Central memory CD8-positive, alpha-beta T cell (primary cell): Measurements from ENCODE around the gene PARD3.

Source experiments
- ATAC-seq: fragments of 150-1000 bp; cut with Tn5 transposase; replicated peaks from 2 replicates; pipeline ENCODE4 v1.10.0; 2022; ENCODE audit warnings: mild to moderate bottlenecking, moderate FRiP score, moderate number of reproducible peaks; ENCODE audit not compliant: poor library complexity, severe bottlenecking; ENCODE audit errors: extremely low read depth
- DNase-seq, 2 donors: peaks; one replicate each; pipeline ENCODE4 v3.0.0; 2021; ENCODE audit warnings: low spot score in 2 of 2
- H3K27ac Mint-ChIP-seq: one replicate; pipeline ENCODE4 v1.8.0; 2022; ENCODE audit warnings: low read depth, mild to moderate bottlenecking, moderate library complexity, mixed read lengths
- H3K27me3 Mint-ChIP-seq: one replicate; pipeline ENCODE4 v1.8.0; 2022; ENCODE audit warnings: mixed read lengths
- H3K36me3 Mint-ChIP-seq: one replicate; pipeline ENCODE4 v1.8.0; 2022; ENCODE audit warnings: mild to moderate bottlenecking, moderate library complexity, mixed read lengths; ENCODE audit not compliant: insufficient read depth
- H3K4me1 Mint-ChIP-seq: one replicate; pipeline ENCODE4 v1.8.0; 2022; ENCODE audit warnings: mixed read lengths
- H3K4me3 Mint-ChIP-seq: one replicate; pipeline ENCODE4 v1.8.0; 2022; ENCODE audit warnings: mild to moderate bottlenecking, moderate library complexity, mixed read lengths
- H3K9me3 Mint-ChIP-seq: one replicate; pipeline ENCODE4 v1.8.0; 2022; ENCODE audit warnings: mixed read lengths

Gene PARD3

GRCh38 chr10:34539533-34540315, 275.4 kb downstream of the PARD3 start:
- no peak for ATAC-seq
- no peaks in the 10 kb centered on the region for H3K27me3 Mint-ChIP-seq
- H3K4me1 Mint-ChIP-seq = no peaks in the 10 kb centered on the region
- H3K4me3 Mint-ChIP-seq = no peak overlapping the region
- no peaks in the 10 kb centered on the region for H3K36me3 Mint-ChIP-seq
- H3K27ac Mint-ChIP-seq = no peak overlapping the region
- no peaks in the 10 kb centered on the region for H3K9me3 Mint-ChIP-seq
- no peak for DNase-seq

DNA sequence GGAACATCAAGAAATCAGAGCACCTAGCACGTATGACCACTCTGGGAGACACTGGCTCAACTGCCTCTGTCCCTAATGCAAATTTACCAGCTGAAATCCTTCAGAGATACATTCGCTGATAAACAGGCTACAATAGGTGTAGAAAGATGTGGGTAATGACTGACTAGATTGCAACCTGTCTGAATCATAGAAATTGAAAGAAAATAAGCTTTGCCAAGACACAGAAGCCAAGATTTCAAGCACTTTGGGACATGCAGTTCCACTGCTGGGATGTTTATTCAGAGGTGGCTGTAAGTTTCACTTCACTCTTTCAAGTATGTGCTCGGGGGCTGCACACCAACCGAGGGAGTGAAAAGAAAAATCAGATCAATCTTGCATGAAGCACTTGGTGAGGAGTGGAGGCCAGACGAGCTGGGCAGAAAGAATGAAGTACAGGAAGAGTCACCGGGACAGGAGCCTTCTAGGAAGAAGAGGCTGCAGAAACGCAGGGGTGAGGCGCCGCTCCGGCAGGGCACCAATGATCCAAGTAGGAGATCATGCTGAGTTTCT, 276.7 kb downstream of the PARD3 start:
- ATAC-seq (no peak), DNase-seq (no peak)
- Mint-ChIP-seq H3K27ac (no peak overlapping the region), H3K4me1 (no peaks in the 10 kb centered on the region), H3K36me3 (no peaks in the 10 kb centered on the region), H3K27me3 (no peaks in the 10 kb centered on the region), H3K9me3 (no peaks in the 10 kb centered on the region), H3K4me3 (no peak overlapping the region)

DNA sequence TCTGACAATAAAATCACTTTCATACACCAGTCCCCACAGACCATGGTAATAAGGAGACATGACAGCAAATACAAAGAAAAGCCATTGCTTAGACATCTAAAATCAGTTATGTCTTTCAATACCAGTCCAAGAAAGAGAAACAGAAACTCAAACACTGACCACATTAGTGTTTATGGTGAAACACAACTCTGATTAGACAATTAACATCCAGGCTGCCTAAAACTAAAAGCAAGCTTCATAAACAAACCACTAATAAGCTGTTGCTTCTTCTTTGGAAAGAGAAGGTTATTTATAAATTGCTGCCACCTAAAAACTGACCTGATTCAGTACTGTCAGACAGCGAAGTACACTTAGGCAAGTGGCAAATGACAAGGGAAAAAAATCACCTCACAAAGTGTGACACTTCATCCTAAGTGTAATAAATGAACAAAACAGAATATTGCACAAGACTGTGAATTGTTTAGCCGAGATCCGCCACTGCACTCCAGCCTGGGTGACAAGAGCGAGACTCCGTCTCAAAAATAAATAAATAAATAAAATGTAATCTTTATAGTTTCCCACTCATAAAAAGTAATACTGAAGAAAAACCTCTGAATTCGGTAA, 277.4 kb downstream of the PARD3 start:
- Mint-ChIP-seq H3K36me3 (no peaks in the 10 kb centered on the region), H3K9me3 (no peaks in the 10 kb centered on the region), H3K27ac (no peak overlapping the region)

GRCh38 chr10:34535872-34536271, 279.2 kb downstream of the PARD3 start:
- Mint-ChIP-seq H3K36me3 (no peaks in the 10 kb centered on the region), H3K4me1 (no peaks in the 10 kb centered on the region), H3K27me3 (no peaks in the 10 kb centered on the region), H3K9me3 (no peaks in the 10 kb centered on the region), H3K27ac (no peak overlapping the region), H3K4me3 (no peak overlapping the region)
- ATAC-seq (no peak), DNase-seq (no peak)

More for the DNA sequence above, 277.4 kb downstream of the PARD3 start:
- DNase-seq (no peak), ATAC-seq (no peak)
- Mint-ChIP-seq H3K4me1 (no peaks in the 10 kb centered on the region), H3K27me3 (no peaks in the 10 kb centered on the region), H3K4me3 (no peak overlapping the region)

GRCh38 chr10:34530778-34531177, 284.3 kb downstream of the PARD3 start:
- DNase-seq (no peak), ATAC-seq (no peak)
- H3K27ac Mint-ChIP-seq = no peak overlapping the region
- no peaks in the 10 kb centered on the region for H3K4me1 Mint-ChIP-seq
- H3K27me3 Mint-ChIP-seq = no peaks in the 10 kb centered on the region
- peaks cover 2% of the 10 kb centered on the region for H3K36me3 Mint-ChIP-seq
- no peak overlapping the region for H3K4me3 Mint-ChIP-seq
- H3K9me3 Mint-ChIP-seq = no peaks in the 10 kb centered on the region

- Mint-ChIP-seq H3K4me1 (no peaks in the 10 kb centered on the region), H3K4me3 (no peak overlapping the region), H3K27ac (no peak overlapping the region), H3K27me3 (no peaks in the 10 kb centered on the region), H3K36me3 (peaks cover 2% of the 10 kb centered on the region), H3K9me3 (no peaks in the 10 kb centered on the region)
- no peak for ATAC-seq
- no peak for DNase-seq
Measured at GRCh38 chr10:34528320-34528719, 286.8 kb downstream of the PARD3 start.

- ATAC-seq (no peak), DNase-seq (no peak)
- Mint-ChIP-seq H3K27ac (no peak overlapping the region), H3K27me3 (no peaks in the 10 kb centered on the region), H3K4me3 (no peak overlapping the region), H3K9me3 (no peaks in the 10 kb centered on the region), H3K4me1 (no peaks in the 10 kb centered on the region), H3K36me3 (peaks cover 2% of the 10 kb centered on the region)
Measured at GRCh38 chr10:34526758-34527730, 288.1 kb downstream of the PARD3 start.

GRCh38 chr10:34526186-34526585, 288.9 kb downstream of the PARD3 start:
- Mint-ChIP-seq H3K9me3 (no peaks in the 10 kb centered on the region), H3K27me3 (no peaks in the 10 kb centered on the region), H3K4me1 (no peaks in the 10 kb centered on the region), H3K36me3 (peaks cover 2% of the 10 kb centered on the region), H3K27ac (no peak overlapping the region), H3K4me3 (no peak overlapping the region)
- ATAC-seq (no peak), DNase-seq (no peak)

- DNase-seq (no peak), ATAC-seq (no peak)
- no peaks in the 10 kb centered on the region for H3K4me1 Mint-ChIP-seq
- no peak overlapping the region for H3K4me3 Mint-ChIP-seq
- no peaks in the 10 kb centered on the region for H3K27me3 Mint-ChIP-seq
- no peaks in the 10 kb centered on the region for H3K9me3 Mint-ChIP-seq
- no peak overlapping the region for H3K27ac Mint-ChIP-seq
- H3K36me3 Mint-ChIP-seq = peaks cover 2% of the 10 kb centered on the region
Measured at GRCh38 chr10:34524369-34525091, 290.6 kb downstream of the PARD3 start.

- no peaks in the 10 kb centered on the region for H3K9me3 Mint-ChIP-seq
- H3K4me3 Mint-ChIP-seq = no peak overlapping the region
- ATAC-seq = no peak
- H3K36me3 Mint-ChIP-seq = peaks cover 2% of the 10 kb centered on the region
- no peak for DNase-seq
- no peaks in the 10 kb centered on the region for H3K27me3 Mint-ChIP-seq
- no peaks in the 10 kb centered on the region for H3K4me1 Mint-ChIP-seq
- no peak overlapping the region for H3K27ac Mint-ChIP-seq
Measured at GRCh38 chr10:34523017-34523767, 291.9 kb downstream of the PARD3 start.

DNA sequence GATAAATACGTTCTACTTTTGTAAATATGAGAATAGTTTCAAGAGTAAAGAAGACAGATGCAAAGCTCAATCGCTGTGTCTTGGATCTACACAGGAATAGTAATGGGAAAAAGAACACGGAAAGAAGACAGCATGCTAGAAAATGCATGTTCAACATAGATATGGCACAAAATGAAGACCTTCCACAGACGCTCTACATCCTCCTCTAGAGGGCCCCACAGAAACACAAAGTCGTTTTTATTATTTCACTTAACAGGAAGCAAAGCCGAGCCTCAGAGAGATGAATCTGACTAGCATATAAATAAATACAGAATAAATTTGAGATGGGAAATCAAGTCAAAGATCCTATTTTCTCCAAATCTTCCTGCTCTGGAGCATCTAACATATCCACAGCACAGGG, 292.6 kb downstream of the PARD3 start:
- no peaks in the 10 kb centered on the region for H3K9me3 Mint-ChIP-seq
- DNase-seq = no peak
- peaks cover 2% of the 10 kb centered on the region for H3K36me3 Mint-ChIP-seq
- ATAC-seq = no peak
- no peaks in the 10 kb centered on the region for H3K4me1 Mint-ChIP-seq
- H3K27ac Mint-ChIP-seq = no peak overlapping the region
- H3K4me3 Mint-ChIP-seq = no peak overlapping the region
- H3K27me3 Mint-ChIP-seq = no peaks in the 10 kb centered on the region
